GM23248 (cell line): ENCODE data around the gene PSD4.

ENCODE experiments used
- EZH2 ChIP-seq: fragments of 200-600 bp; sonication (generic); IDR thresholded peaks from 2 replicates; pipeline ENCODE4 v1.6.1; 2018; ENCODE audit warnings: antibody characterized with exemption, mild to moderate bottlenecking; ENCODE audit not compliant: insufficient read depth, poor library complexity, severe bottlenecking
- EZH2phosphoT487 ChIP-seq: fragments of 200-600 bp; sonication (generic); IDR thresholded peaks from 2 replicates; pipeline ENCODE4 v1.6.1; 2018; ENCODE audit warnings: antibody characterized with exemption, moderate library complexity, mild to moderate bottlenecking, low read depth; ENCODE audit not compliant: insufficient read depth

DNA sequence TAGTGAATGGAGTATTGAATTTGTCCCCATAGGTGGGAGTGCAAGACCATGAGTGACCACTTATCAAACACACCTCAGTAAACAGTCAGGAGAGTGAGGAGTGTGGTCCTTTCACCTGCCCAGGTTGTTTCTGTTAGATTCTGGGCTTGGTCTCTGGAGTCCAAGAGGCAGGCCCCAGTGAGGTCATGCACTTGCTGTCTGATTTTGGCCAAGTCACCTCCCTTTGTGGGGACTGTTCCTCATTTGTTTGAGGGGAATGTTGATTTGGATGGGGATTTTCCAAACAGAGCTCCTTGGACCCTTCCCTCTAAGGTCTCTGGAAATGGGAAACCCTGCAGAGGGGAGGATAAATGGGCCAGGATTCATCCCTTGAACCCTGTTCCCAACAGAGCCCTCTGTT, 39.1 kb upstream of the PSD4 start:
- TF ChIP-seq EZH2, result no peak
- no peak for TF ChIP-seq EZH2phosphoT487
